ENCODE results near the gene STK32C.
A peak's percentile ranks its signal among the peaks of the same experiment; 100 is the strongest.

Gene STK32C

DNA sequence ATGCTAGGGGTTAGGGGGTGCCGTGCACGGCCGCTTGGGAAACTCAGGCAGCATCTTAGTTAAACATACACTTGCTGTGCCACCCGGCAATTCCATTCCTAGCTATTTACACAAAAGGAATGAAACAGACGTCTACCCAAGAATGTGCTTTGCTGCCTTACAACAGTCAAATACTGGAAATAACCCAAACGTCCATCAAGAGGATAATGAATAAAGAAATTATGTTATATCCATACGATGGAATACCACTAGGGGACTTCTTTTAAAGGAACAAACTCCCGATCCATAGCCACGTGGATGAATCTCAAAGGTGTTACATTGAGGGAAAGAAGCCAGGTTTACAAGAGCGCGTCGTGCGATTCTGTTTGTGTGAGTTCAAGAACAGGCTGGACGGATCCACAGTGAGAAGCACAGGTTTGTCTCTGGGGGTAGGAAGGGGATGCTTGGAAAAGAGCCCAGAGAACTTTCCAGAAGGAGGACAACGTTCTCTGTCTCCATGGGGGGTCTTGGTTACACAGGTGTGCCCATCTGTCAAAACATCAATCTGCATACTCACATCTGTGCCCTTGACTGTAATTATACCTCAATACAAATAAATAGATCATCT is 41.8 kb downstream of the STK32C start:
- DNase-seq (ENCODE audit: low read depth) = no peak

DNA sequence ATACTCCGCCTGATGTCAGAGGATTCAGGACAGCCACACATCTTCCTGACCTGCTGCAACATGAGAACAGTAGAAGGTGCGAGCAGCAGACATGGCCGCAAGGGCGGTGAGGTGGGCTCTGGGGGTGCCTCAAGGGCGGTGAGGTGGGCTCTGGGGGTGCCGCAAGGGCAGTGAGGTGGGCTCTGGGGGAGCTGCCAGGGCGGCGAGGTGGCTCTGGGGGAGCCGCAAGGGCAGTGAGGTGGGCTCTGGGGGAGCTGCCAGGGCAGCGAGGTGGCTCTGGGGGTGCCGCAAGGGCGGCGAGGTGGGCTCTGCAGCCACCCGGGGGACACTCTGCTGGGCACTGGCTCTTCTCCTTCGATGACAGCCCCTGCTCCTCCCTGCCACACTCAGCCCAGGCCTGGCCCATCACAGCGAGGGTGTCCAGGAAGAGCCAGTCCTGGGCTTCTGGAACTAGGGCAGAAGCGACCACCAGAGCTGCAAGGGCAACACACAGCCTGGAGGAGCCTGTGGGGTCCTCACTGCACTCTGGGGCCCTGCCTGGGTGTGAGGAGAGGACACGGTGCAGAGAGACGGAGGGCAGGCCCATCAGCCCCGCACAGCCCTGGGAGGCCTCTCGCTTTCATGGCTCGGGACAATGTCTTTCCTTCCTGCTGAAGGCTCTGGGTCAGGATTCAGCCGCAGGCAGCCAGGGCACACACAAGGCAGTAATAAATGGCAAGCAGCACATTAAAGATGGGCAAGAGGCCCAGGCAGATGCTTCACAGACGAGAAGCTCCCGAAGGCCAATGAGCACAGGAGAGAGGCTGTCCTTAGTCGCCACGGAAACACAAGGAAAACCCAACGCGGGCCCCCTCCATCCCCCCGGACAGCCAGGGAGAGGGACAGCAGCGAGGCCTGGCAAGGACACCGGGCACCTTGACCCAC is 42.5 kb downstream of the STK32C start:
- DNase-seq (ENCODE audit: low read depth) = no peak

DNA sequence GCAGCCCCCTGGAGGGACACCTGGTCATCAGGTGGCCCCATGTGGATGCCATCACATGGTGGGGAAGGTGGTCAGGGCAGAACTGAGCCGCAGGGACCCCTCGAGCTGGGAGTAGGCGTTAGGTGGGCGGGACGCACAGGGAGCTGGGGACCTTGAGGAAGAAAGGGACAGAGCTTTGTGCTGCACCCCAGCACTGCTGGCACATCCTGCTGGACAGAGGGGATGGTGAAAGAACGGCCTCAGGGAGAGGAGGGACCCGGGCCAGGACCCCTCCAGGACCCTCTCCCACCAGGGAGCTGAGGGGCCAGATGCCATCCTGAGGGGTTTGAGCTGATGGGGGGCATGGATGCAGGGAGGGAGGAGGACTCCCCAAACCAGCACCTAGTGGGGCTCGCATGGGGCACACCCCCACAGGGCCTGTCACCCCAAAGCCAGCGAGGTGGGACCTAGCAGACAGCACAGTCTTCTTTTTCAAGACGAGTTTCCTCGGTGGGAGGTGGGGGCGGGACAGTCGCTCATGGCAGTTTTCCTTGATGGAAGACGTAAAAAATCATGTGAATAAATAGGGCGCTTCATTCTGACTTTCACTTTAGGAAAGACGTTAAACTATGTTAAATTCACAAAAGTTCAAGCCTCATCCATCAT is 43.3 kb downstream of the STK32C start:
- no peak for DNase-seq (ENCODE audit: low read depth)

DNA sequence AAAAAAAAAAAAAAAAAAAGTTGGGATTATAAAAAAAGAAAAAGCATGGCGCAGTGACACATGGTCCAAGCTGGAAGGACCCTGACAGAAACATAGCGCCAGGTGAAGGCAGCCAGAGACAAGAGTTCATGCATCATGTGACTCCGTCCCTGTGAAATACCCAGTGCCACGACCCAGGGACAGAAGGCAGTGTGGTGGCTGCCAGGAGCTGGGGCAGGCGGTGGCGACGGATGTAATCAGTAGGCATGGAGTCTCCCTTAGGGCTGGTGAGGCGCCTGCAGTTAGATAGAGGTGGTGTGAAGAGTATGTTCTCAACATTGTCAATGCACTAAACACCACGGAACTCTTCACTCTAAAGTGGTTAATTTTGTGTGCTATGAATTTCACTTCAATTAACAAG is 43.9 kb downstream of the STK32C start:
- DNase-seq (ENCODE audit: low read depth) = no peak

DNA sequence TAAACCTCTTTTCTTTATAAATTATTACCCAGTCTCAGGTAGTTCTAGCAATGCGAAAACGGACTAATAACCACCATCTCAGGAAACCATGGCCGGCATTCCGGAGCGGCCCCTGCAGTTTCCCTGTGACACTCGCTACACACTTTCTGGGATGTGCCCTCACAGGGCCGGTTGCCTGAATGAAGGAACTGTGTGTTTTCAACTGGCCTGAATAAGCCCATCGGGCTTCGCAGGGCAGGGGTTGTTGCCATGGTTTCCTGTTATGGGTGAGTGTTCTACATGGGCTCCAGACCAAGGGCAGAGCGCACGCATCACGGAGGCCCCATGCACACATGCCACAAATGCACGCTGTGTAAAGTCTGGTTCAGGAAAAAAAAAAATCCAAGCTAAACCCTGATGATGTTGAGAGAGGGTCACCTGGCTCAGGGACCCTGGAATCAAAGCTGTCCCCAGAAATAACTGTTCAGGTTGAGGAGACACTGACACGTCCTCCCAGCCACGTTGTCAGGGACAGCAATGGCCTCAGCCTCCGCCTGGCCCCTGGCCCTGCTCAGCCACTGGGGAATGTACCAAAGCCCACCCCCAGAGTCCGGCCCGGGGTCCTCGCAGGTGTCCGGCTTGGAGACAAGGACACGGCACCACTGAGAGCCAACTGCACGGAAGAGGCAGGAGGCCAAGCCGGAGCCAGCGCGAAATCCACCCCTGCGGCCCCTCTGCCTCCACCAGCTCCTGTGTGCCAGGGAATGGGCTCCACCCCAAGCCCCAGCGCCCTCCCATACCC is 47.9 kb downstream of the STK32C start:
- DNase-seq (ENCODE audit: low read depth) = no peak

DNA sequence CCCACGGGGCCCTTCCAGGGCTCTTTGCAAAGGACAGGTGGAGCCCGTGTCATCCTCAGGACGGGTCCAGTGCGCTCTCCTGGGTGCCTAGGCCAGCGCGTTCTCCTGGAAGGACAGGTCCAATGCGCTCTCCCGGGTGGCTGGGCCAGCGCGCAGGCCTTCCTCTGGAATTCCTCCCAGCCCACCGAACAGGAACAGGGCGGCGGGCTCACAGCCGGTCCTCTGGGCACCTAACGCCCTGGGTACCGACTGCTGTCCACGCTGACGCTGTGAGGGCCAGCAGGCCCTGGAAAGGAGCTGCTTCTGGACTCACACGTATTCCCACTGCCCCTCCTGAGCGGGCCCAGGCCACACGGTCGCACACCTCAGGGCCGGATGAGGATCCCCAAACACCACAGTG is 49.3 kb downstream of the STK32C start:
- DNase-seq (ENCODE audit: low read depth) = no peak

DNA sequence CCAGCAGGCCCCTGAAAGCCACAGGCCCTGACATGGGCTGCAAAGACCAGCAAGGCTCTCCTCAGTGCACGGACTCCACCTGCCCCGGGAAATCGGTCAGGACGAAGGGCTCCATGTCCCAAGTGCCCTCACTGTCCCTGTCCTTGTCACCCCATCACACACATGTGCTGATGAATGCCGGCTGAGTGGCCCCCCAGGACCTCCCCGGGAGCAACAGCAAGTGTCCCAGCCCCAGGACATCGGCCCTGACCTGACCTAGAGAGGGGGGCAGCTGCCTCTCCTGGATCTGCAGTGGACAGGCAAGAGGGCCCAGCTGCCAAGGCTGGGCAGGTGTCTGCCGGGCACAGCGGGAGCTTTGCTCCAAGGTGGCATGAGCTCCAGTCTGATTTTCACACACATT is 49.8 kb downstream of the STK32C start:
- no peak for DNase-seq (ENCODE audit: low read depth)

DNA sequence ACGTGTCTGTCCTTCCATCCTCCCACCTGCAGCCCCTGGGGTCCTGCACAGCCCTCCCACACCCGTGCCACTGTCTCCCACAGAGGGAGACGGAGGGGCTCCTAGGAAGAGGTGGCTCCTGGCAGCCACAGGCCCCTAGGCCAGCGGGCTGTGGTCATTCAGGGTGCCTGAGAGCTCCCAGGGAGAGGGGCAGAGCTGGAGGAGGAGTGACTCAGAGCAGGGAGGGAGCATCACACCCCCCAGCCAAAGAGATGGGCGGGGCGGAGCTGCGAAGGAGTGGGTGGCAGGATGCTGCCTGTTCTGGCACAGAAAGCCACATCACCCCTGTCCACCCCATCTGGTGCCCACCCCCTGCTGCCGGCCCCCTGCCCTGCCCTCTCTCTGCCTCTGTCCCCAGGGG is 50.5 kb downstream of the STK32C start:
- no peak for DNase-seq (ENCODE audit: low read depth)

DNA sequence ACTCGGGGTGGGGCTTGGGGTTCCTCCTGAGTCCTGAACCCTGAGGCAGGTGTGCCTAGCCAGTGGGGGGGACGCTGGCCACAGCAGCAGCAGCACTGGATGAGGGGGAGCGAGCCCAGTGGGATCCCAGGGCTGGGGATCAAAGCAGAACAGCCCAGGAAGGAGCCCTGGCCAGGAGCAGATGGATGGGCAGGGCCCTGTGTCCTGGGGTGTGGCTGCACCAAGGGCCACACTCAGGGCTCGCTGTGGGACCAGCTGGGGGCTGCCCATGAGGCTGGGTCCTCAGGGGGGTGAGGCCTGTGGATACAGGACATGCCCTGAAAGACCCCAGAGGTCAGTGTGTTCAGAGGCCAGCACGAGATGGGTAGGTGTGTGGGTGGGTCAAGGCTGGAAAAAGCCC is 50.9 kb downstream of the STK32C start:
- DNase-seq (ENCODE audit: low read depth) = no peak

DNA sequence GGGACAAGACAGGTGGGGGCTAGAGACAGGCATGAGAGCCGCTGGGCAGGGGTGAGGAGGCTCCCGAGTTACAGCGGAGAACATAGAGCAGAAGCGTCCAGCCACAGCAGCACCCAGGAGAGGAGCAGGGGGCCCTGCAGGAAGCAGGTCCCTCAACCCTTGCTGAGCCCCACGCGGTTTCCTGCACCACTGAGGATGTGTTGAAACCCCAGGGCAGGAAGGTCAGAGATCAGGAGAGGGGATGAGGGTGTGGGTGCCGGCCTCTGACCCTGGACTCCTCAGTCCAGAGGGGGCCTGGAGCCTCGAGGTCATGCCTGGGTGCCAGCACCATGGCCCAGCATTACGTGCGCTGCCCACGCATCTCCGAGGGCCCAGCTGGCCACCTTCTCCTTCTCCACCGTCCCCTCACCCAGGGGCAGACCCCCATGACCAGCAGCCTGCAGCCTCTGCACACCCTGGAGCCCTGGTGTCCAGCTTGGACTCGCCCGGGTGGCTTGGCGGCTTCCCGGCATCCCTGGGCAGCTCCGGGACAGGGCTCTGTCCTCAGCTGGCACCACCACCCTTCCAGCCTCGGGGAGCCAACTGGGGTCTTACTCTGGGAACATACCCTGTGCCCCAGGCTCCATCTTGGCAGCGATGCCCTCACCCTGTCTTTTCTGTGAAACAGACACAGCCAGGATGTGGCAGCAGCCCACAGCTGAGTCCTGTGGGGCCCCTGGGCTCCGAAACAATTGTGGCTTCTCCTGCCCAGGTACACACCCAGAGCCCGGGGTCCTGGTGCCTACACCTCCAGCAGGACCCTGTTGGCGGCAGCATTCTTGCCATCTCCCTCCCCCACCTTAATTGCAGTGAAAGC is 52.0 kb downstream of the STK32C start:
- no peak for DNase-seq (ENCODE audit: low read depth)

DNA sequence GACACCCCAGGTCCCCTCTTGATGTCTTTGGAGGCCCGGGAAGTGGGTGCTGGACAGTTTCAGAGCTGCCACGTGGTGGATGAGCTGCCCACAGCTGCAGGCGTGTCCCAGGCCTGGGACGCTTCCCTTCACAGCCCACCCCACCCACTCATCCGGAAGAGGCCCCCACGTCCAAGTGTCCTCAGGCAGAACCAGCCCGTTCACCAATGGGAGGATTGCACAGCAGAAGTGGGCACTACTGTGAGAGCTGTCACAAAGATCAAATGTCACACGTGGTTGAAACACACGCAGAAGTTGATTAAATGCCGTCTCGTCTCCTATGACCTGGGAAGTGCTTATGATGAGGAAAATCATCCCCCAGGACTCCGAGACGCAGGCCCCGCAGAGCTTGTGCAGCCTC is 52.9 kb downstream of the STK32C start:
- no peak for DNase-seq (ENCODE audit: low read depth)

DNA sequence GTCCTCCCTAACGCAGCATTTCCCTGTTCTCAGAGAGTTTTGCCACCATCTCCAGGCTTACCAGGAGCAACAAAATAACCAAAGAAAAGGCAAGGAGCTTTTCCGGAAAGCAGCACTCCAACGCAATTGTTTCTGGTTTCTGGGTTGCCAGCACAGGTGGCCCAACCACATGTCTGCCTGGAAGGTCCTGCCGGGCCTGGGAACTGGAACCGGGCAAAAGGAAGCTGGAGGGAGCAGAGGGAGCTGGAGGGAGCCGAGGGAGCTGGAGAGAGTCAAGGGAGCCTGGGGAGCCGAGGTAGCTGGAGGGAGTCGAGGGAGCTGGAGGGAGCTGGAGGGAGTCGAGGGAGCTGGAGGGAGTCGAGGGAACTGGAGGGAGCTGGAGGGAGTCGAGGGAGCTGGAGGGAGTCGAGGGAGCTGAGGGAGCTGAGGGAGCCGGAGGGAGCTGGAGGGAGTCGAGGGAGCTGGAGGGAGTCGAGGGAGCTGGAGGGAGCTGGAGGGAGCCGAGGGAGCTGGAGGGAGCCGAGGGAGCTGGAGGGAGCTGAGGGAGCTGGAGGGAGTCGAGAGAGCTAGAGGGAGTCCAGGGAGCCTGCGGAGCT is 54.6 kb downstream of the STK32C start:
- DNase-seq (ENCODE audit: low read depth) = no peak

DNA sequence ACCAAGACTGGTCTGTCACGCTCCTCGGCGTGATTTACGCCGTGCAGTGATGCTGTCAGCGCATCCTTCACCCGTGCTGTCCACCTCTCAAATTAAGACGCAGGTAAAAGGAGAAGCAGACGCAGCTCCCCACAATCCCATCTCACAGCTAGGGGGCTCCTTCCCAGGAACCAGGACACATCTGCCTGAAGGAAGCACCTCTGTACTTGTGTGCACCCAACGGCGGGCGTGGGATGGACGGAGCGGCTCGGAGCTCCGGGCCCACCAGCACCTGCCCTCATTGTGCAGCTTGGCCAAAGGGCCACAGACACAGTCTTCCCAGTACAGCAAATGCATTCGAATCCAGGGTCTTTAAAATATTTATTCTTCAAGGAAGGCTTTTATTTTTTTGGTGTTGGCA is 55.3 kb downstream of the STK32C start:
- DNase-seq (ENCODE audit: low read depth) = no peak

DNA sequence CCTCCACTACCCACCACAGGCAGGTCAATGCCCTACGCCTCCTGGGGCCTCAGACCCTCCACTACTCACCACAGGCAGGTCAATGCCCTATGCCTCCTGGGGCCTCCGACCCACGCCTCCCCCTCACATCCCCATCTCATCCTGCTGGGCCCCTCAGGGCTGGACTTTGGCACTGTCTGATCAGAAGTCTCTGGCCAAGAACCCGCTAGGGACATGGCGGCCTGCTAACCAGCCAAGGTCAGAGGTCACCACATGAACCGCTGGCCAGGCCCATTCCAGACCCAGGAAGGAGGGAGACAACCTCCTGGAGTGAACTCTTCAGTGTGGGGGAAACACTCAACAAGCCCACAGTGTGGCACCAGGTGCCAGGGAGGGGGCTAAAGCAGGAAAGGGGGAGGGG is 55.8 kb downstream of the STK32C start:
- no peak for DNase-seq (ENCODE audit: low read depth)

DNA sequence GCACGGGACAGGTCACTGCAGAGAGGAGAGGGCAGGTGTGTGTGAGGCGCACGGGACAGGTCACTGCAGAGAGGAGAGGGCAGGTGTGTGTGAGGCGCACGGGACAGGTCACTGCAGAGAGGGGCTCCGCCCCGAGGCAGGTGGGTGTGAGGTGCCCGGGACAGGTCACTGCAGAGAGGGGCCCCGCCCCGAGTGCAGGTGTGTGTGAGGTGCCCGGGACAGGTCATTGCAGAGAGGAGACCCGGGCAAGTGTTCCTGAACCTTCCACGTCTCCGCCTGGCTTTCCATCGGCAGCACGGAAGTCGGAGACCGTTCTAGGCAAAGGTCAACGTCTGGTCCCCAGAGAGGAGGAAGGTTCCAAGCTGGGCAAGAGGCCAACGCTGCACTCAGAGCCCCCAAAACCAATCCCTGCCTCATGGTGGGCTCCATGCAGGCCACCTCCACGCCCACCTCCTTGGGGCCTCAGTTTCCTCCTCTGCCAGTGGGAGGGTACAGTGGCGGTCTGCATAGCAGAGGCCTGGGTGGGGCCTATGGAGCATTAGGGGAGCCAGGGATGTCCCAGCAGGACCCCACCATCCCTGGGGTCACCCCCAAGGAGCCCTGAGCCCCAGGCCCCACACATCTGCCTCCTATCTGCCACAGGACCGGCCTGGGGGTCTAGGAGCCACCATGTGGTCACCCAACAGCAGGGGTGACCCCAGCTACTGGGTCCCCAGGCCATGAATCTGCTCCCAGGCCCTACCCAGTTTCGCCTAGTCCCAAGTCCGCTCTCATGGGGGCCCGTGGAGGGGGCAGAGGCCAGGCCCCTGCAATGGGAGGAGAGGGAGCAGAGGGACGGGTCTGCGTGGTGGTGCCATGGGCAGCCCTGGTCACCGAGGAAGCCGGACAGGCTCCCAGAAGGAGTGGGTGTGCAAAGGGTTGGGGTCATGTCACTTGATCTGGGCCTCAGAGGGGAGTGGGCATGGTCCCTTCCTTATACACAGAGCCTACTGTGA is 57.0 kb downstream of the STK32C start:
- no peak for DNase-seq (ENCODE audit: low read depth)

DNA sequence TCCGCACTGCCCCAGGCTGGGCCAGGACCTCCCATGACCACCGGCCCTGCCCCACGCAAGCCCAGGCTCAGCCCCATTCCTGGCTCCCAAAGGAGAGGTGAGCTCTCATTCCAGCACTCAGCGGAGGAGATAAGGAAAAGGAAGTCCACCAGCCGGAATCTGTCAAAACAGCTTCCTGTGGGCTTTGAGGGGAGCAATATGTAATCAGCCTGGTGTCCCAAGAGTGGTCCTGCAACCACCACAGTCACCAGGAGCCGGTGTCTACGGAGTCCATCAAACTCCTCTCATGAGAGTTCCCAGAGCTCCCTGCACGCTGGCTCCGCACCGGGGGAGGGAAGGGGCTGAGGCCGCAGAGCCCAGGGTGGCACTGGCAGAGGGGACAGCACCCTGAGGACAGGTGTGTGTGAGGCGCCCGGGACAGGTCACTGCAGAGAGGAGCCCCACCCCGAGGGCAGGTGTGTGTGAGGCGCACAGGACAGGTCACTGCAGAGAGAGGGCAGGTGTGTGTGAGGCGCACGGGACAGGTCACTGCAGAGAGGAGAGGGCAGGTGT is 57.9 kb downstream of the STK32C start:
- DNase-seq (ENCODE audit: low read depth) = no peak

DNA sequence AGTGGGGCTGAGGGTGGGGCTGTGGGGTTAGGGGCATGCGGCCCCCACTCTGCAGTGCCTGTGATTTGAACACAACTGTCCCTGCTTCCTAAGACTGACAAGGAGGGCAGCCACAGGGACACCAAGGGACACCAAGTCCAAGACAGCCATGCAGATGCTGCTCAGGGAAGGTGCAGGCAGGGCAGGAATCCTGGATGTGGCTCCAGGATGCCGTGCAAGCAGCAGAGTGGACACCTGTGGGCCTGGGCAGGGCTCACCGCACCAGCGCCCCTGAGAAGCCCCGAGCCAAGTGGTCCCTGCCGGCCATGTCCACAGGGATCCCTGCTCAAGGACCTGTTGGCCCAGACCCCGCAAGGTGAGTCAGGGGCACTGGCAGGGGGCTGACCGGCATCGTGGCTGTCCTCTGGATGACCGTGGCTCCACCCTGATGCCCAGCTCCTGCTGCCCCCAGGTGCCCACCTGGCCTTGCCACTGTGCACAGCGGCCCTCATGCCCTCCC is 58.5 kb downstream of the STK32C start:
- no peak for DNase-seq (ENCODE audit: low read depth)

DNA sequence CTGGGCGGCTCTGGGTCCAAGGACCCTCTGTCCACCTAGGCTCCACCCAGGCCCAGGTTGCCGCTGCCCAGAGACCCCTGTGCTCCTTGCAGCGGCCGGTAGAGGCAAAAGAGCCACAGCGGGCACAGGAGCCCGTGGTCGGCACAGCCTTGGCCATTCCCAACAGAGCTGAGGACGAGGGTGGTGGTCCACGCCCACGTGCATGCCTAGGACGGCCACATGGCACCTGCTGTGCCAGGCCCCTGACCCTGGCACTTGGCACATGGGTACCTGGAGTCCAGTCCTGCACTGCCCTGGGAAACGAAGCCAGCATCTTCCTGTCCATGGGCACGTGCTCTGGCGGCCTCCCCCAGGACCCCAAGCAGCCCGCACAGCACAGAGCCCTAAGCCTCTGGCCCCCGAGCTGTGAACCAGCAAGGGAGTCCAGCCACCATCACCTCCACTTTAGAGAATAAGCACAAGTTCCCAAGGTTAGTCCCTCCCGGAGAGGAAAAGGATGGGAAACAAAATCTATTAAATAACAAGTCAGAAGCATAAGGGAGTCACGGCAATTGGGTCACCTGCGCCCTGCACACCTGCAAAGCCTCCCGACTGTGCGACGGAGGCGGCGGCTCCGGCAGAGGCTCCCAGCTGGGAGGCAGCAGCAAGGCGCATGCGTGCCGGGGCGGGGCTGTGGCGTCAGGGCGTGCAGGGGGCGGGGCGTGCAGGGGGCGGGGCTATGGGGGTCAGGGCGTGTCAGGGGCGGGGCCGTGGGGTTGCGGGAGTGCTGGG is 59.1 kb downstream of the STK32C start:
- peak; percentile 75 for DNase-seq (ENCODE audit: low read depth)

DNA sequence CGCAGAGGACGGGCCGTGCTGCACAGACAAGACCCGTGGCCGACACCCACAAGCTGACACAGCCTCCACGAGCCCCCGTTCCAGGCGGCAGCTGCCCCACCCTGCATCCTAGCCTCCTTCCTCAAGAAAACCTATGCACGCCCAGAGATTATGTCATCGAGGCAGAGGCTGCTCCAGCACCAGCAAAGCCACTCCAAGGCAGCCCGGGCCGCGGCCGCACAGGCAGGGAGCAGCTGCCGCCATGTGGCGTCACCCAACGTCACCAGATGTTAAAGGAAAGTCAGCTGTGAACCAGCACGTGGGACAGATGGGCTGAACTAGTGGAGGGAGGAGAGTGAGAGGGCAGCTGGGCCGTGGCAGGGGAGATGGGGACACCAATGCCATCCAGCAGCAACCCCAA is 59.8 kb downstream of the STK32C start:
- no peak for DNase-seq (ENCODE audit: low read depth)

Data from activated T-cell treated with anti-CD3 and anti-CD28 coated beads for 1 hour (primary cell).